WTC11 (cell line): ENCODE data around the gene ECHS1.

Experiments
- ATF6 ChIP-seq: sonication (generic); formaldehyde crosslinking; IDR thresholded peaks from 2 replicates; pipeline ENCODE4 v1.8.1; 2023; ENCODE audit warnings: mild to moderate bottlenecking, missing genetic modification reagents
- CREB1 ChIP-seq: sonication (generic); formaldehyde crosslinking; IDR thresholded peaks from 2 replicates; pipeline ENCODE4 v1.8.0; 2023; ENCODE audit warnings: mild to moderate bottlenecking, missing genetic modification reagents
- CTCF ChIP-seq: fragments of 200-600 bp; IDR thresholded peaks from 2 replicates; pipeline ENCODE4 v1.8.0; 2022; ENCODE audit warnings: antibody characterized with exemption
- E2F1 ChIP-seq: sonication (generic); formaldehyde crosslinking; IDR thresholded peaks from 2 replicates; pipeline ENCODE4 v1.8.0; 2022; ENCODE audit warnings: mild to moderate bottlenecking, missing genetic modification reagents
- EMX1 ChIP-seq: fragments of 250-450 bp; sonication (Bioruptor Pico); IDR thresholded peaks from 2 replicates; pipeline ENCODE4 v1.8.0; 2021; ENCODE audit warnings: mild to moderate bottlenecking
- ESRRA ChIP-seq: sonication (generic); formaldehyde crosslinking; IDR thresholded peaks from 2 replicates; pipeline ENCODE4 v1.8.1; 2022; ENCODE audit warnings: mild to moderate bottlenecking, missing genetic modification reagents, borderline replicate concordance
- MLX ChIP-seq: sonication (generic); formaldehyde crosslinking; IDR thresholded peaks from 2 replicates; pipeline ENCODE4 v1.8.1; 2023; ENCODE audit warnings: mild to moderate bottlenecking, missing genetic modification reagents, moderate library complexity
- NFYB ChIP-seq: sonication (generic); formaldehyde crosslinking; conservative IDR thresholded peaks from 2 replicates; pipeline ENCODE4 v1.8.0; 2022; ENCODE audit warnings: low read depth, missing genetic modification reagents
- PRRX2 ChIP-seq: fragments of 250-450 bp; sonication (Bioruptor Pico); IDR thresholded peaks from 2 replicates; pipeline ENCODE4 v1.8.0; 2021; ENCODE audit warnings: mild to moderate bottlenecking
- SMAD3 ChIP-seq: sonication (generic); formaldehyde crosslinking; IDR thresholded peaks from 2 replicates; pipeline ENCODE4 v1.8.0; 2022; ENCODE audit warnings: missing genetic modification reagents, mild to moderate bottlenecking, borderline replicate concordance
- TEAD1 ChIP-seq: sonication (generic); formaldehyde crosslinking; IDR thresholded peaks from 2 replicates; pipeline ENCODE4 v1.8.0; 2022; ENCODE audit warnings: mild to moderate bottlenecking, missing genetic modification reagents
- ZNF263 ChIP-seq: sonication (generic); formaldehyde crosslinking; IDR thresholded peaks from 2 replicates; pipeline ENCODE4 v1.8.1; 2022; ENCODE audit warnings: low read depth, mild to moderate bottlenecking, moderate library complexity, missing genetic modification reagents
- ZNF512 ChIP-seq: sonication (generic); formaldehyde crosslinking; IDR thresholded peaks from 2 replicates; pipeline ENCODE4 v1.8.1; 2022; ENCODE audit warnings: missing genetic modification reagents, borderline replicate concordance
- ZSCAN18 ChIP-seq: fragments of 250-450 bp; sonication (Bioruptor Pico); IDR thresholded peaks from 2 replicates; pipeline ENCODE4 v2.1.2; 2022; ENCODE audit warnings: mild to moderate bottlenecking, moderate library complexity

GRCh38 chr10:133335246-133336117, 37.7 kb downstream of the ECHS1 start:
- TF ChIP-seq MLX (CRISPR knock-in tag) (no peak), ATF6 (CRISPR knock-in tag) (no peak), CTCF (no peak), E2F1 (CRISPR knock-in tag) (no peak), EMX1 (CRISPR knock-in tag) (no peak), PRRX2 (CRISPR knock-in tag) (no peak), ZSCAN18 (CRISPR knock-in tag) (no peak), NFYB (CRISPR knock-in tag) (no peak), CREB1 (CRISPR knock-in tag) (no peak), ESRRA (CRISPR knock-in tag) (no peak), SMAD3 (CRISPR knock-in tag) (no peak), TEAD1 (CRISPR knock-in tag) (no peak), ZNF512 (CRISPR knock-in tag) (no peak), ZNF263 (no peak)
